OCI-LY3 (cell line): ENCODE measurements around the gene MDFIC.

Experiments
- CTCF ChIP-seq: fragments of 200-600, 300-600 bp; sonication (generic); IDR thresholded peaks from 2 replicates; pipeline ENCODE4 v1.5.1; 2014; ENCODE audit warnings: antibody characterized with exemption, low read length, low read depth
- EZH2phosphoT487 ChIP-seq: fragments of 200-600 bp; shearing (Covaris generic); IDR thresholded peaks from 2 replicates; pipeline ENCODE4 v1.6.1; 2018; ENCODE audit warnings: antibody characterized with exemption, mixed run types, low read depth

- no peak for TF ChIP-seq CTCF
- no peak for TF ChIP-seq EZH2phosphoT487
These were observed 12.8 kb downstream of the MDFIC start for GRCh38 chr7:114934713-114935112.
